ENCODE results near the gene SNX30. TPM values are rescaled to one million over a fixed set of nuclear protein-coding genes. Genes with fewer than 3 reads are reported as not detected.
A peak's percentile ranks its signal among the peaks of the same experiment; 100 is the strongest.

Gene SNX30
- total and polyA plus RNA-seq, 2 experiments from 2014 or later: 8.5 to 26.7 TPM

- Histone ChIP-seq H3F3A (ENCODE audit: insufficient read depth) (no peaks in the 10 kb centered on the region), H3K9me2 (ENCODE audit: insufficient read depth) (no peaks in the 10 kb centered on the region), H3K4me1 (ENCODE audit: insufficient read depth) (peaks cover 5% of the 10 kb centered on the region), H4K20me1 (ENCODE audit: insufficient read depth) (no peaks in the 10 kb centered on the region), H2AFZ (no peak overlapping the region), H3K4me2 (ENCODE audit: unreplicated experiment) (no peak overlapping the region), H3K27me3 (replicated peaks; ENCODE audit: insufficient read depth) (no peaks in the 10 kb centered on the region), H3K79me2 (ENCODE audit: insufficient read depth) (no peaks in the 10 kb centered on the region), H3K9ac (no peak overlapping the region), H3K4me3 (no peak overlapping the region), H3K9me3 (ENCODE audit: low read depth) (no peaks in the 10 kb centered on the region), H3K27ac (no peak overlapping the region), H3K36me3 (ENCODE audit: low read depth) (no peaks in the 10 kb centered on the region)
- WGBS, 2 experiments (ENCODE audit: low coverage in 1 of 2, low lambda C conversion rate in 2 of 2, missing lambda C conversion rate in 2 of 2): 60 to 65% methylated on average over 4 of the region's 4 CpGs
- no peak for DNase-seq
- in situ Hi-C loops (cut with MboI): no loop called here
- TF ChIP-seq EZH2phosphoT487 (IDR thresholded peaks at IDR 0.05; ENCODE audit: insufficient read depth, low read depth) (no peak), EZH2 (IDR thresholded peaks at IDR 0.05; ENCODE audit: insufficient read depth, poor library complexity, severe bottlenecking) (no peak)
These were observed 154.5 kb downstream of the SNX30 start for GRCh38 chr9:112905084-112905483.

- H3K9me3 ChIP-seq (ENCODE audit: low read depth): no peaks in the 10 kb centered on the region
- H3K4me3 ChIP-seq: no peak overlapping the region
- DNase-seq: no peak
- no peaks in the 10 kb centered on the region for H3K4me1 ChIP-seq (ENCODE audit: insufficient read depth)
- 0 out of 2 replicates have a peak, but pooled peaks cover 16% of the 10 kb centered on the region for H3K27me3 ChIP-seq (replicated peaks; ENCODE audit: insufficient read depth)
- no peak for TF ChIP-seq EZH2 (IDR thresholded peaks at IDR 0.05; ENCODE audit: insufficient read depth, poor library complexity, severe bottlenecking)
- TF ChIP-seq EZH2phosphoT487 (IDR thresholded peaks at IDR 0.05; ENCODE audit: insufficient read depth, low read depth): no peak
- H3K27ac ChIP-seq: no peak overlapping the region
- in situ Hi-C loops (cut with MboI): no loop called here
- H3K9ac ChIP-seq: no peak overlapping the region
- H3F3A ChIP-seq (ENCODE audit: insufficient read depth): no peaks in the 10 kb centered on the region
- 33 to 42% methylated on average over 2 of the region's 2 CpGs for WGBS, 2 experiments (ENCODE audit: low coverage in 1 of 2, low lambda C conversion rate in 2 of 2, missing lambda C conversion rate in 2 of 2)
- H3K79me2 ChIP-seq (ENCODE audit: insufficient read depth): no peaks in the 10 kb centered on the region
- H4K20me1 ChIP-seq (ENCODE audit: insufficient read depth): no peaks in the 10 kb centered on the region
- H2AFZ ChIP-seq: no peak overlapping the region
- no peaks in the 10 kb centered on the region for H3K9me2 ChIP-seq (ENCODE audit: insufficient read depth)
- no peaks in the 10 kb centered on the region for H3K36me3 ChIP-seq (ENCODE audit: low read depth)
- no peak overlapping the region for H3K4me2 ChIP-seq (ENCODE audit: unreplicated experiment)
These were observed 161.2 kb downstream of the SNX30 start for GRCh38 chr9:112911736-112912135.

- no peak overlapping the region for H3K4me3 ChIP-seq
- no peaks in the 10 kb centered on the region for H3K4me1 ChIP-seq (ENCODE audit: insufficient read depth)
- no peak overlapping the region for H3K27ac ChIP-seq
- H3K9ac ChIP-seq: no peak overlapping the region
- 68 to 79% methylated on average over 3 of the region's 3 CpGs for whole genome bisulfite sequencing, 2 experiments (ENCODE audit: low coverage in 1 of 2, low lambda C conversion rate in 2 of 2, missing lambda C conversion rate in 2 of 2)
- in situ Hi-C loops (cut with MboI): no loop called here
- H3K27me3 ChIP-seq (replicated peaks; ENCODE audit: insufficient read depth): 0 out of 2 replicates have a peak, but pooled peaks cover 16% of the 10 kb centered on the region
- no peaks in the 10 kb centered on the region for H3K9me2 ChIP-seq (ENCODE audit: insufficient read depth)
- no peak overlapping the region for H3K4me2 ChIP-seq (ENCODE audit: unreplicated experiment)
- no peaks in the 10 kb centered on the region for H4K20me1 ChIP-seq (ENCODE audit: insufficient read depth)
- H3K9me3 ChIP-seq (ENCODE audit: low read depth): no peaks in the 10 kb centered on the region
- no peaks in the 10 kb centered on the region for H3K79me2 ChIP-seq (ENCODE audit: insufficient read depth)
- no peak overlapping the region for H2AFZ ChIP-seq
- no peaks in the 10 kb centered on the region for H3F3A ChIP-seq (ENCODE audit: insufficient read depth)
- no peak for TF ChIP-seq EZH2 (IDR thresholded peaks at IDR 0.05; ENCODE audit: insufficient read depth, poor library complexity, severe bottlenecking)
- TF ChIP-seq EZH2phosphoT487 (IDR thresholded peaks at IDR 0.05; ENCODE audit: insufficient read depth, low read depth): no peak
- no peak for DNase-seq
- H3K36me3 ChIP-seq (ENCODE audit: low read depth): no peaks in the 10 kb centered on the region
These were observed 162.1 kb downstream of the SNX30 start for GRCh38 chr9:112912636-112913035.

- H3K9me3 ChIP-seq (ENCODE audit: low read depth): no peaks in the 10 kb centered on the region
- no peaks in the 10 kb centered on the region for H3K4me1 ChIP-seq (ENCODE audit: insufficient read depth)
- H3K27me3 ChIP-seq (replicated peaks; ENCODE audit: insufficient read depth): 0 out of 2 replicates have a peak, but pooled peaks cover 16% of the 10 kb centered on the region
- H3K4me2 ChIP-seq (ENCODE audit: unreplicated experiment): no peak overlapping the region
- no peaks in the 10 kb centered on the region for H4K20me1 ChIP-seq (ENCODE audit: insufficient read depth)
- no peak for DNase-seq
- H3K9me2 ChIP-seq (ENCODE audit: insufficient read depth): no peaks in the 10 kb centered on the region
- H2AFZ ChIP-seq: no peak overlapping the region
- no peak overlapping the region for H3K27ac ChIP-seq
- H3K79me2 ChIP-seq (ENCODE audit: insufficient read depth): no peaks in the 10 kb centered on the region
- TF ChIP-seq EZH2phosphoT487 (IDR thresholded peaks at IDR 0.05; ENCODE audit: insufficient read depth, low read depth) (no peak), EZH2 (IDR thresholded peaks at IDR 0.05; ENCODE audit: insufficient read depth, poor library complexity, severe bottlenecking) (no peak)
- H3K36me3 ChIP-seq (ENCODE audit: low read depth): no peaks in the 10 kb centered on the region
- H3K4me3 ChIP-seq: no peak overlapping the region
- no peak overlapping the region for H3K9ac ChIP-seq
- in situ Hi-C loops (cut with MboI): no loop called here
- no peaks in the 10 kb centered on the region for H3F3A ChIP-seq (ENCODE audit: insufficient read depth)
- 77 to 81% methylated on average over 4 of the region's 4 CpGs for WGBS, 2 experiments (ENCODE audit: low coverage in 1 of 2, low lambda C conversion rate in 2 of 2, missing lambda C conversion rate in 2 of 2)
These were observed 162.8 kb downstream of the SNX30 start for GRCh38 chr9:112913326-112913725.

- no peaks in the 10 kb centered on the region for H3K79me2 ChIP-seq (ENCODE audit: insufficient read depth)
- no peaks in the 10 kb centered on the region for H3K9me3 ChIP-seq (ENCODE audit: low read depth)
- no peaks in the 10 kb centered on the region for H3K9me2 ChIP-seq (ENCODE audit: insufficient read depth)
- H3K4me1 ChIP-seq (ENCODE audit: insufficient read depth): no peaks in the 10 kb centered on the region
- 0 out of 2 replicates have a peak, but pooled peaks cover 16% of the 10 kb centered on the region for H3K27me3 ChIP-seq (replicated peaks; ENCODE audit: insufficient read depth)
- H4K20me1 ChIP-seq (ENCODE audit: insufficient read depth): no peaks in the 10 kb centered on the region
- no peak overlapping the region for H3K4me3 ChIP-seq
- no peak overlapping the region for H3K27ac ChIP-seq
- in situ Hi-C loops (cut with MboI): no loop called here
- no peak overlapping the region for H2AFZ ChIP-seq
- H3F3A ChIP-seq (ENCODE audit: insufficient read depth): no peaks in the 10 kb centered on the region
- TF ChIP-seq EZH2 (IDR thresholded peaks at IDR 0.05; ENCODE audit: insufficient read depth, poor library complexity, severe bottlenecking) (no peak), EZH2phosphoT487 (IDR thresholded peaks at IDR 0.05; ENCODE audit: insufficient read depth, low read depth) (no peak)
- WGBS, 2 experiments (ENCODE audit: low coverage in 1 of 2, low lambda C conversion rate in 2 of 2, missing lambda C conversion rate in 2 of 2): 45 to 47% methylated on average over 2 of the region's 2 CpGs
- H3K36me3 ChIP-seq (ENCODE audit: low read depth): no peaks in the 10 kb centered on the region
- peak; percentile 30 for DNase-seq
- H3K4me2 ChIP-seq (ENCODE audit: unreplicated experiment): no peak overlapping the region
- no peak overlapping the region for H3K9ac ChIP-seq
These were observed 164.0 kb downstream of the SNX30 start for GRCh38 chr9:112914524-112914923.
